ENCODE results near the gene LRRC4. TPM values are rescaled to one million over a fixed set of nuclear protein-coding genes. Genes with fewer than 3 reads are reported as not detected.
A peak's percentile ranks its signal among the peaks of the same experiment; 100 is the strongest.

LRRC4 gene
- total RNA-seq, 4 donors from 2014 or later: 0.29 to 2.5 (median 1.2) TPM

- Histone ChIP-seq H3K9me3 (no peaks in the 10 kb centered on the region), H3K36me3 (no peaks in the 10 kb centered on the region), H3K27ac (no peak overlapping the region), H3K4me3 (no peak overlapping the region), H3K4me1 (peaks cover 3 to 4% of the 10 kb centered on the region in 2 donors), H3K27me3 (no peaks in the 10 kb centered on the region)
- no peak for DNase-seq
- TF ChIP-seq CTCF (IDR thresholded peaks at IDR 0.05): no peak
- TF ChIP-seq POLR2A (IDR thresholded peaks at IDR 0.05): no peak
- intact Hi-C loops (cut with DNase I; ENCODE audit: low total_unique reads): no loop called here
Measured at GRCh38 chr7:128017862-128018845, 13.1 kb downstream of the LRRC4 start.

- no peaks in the 10 kb centered on the region for H3K27me3 ChIP-seq
- no peaks in the 10 kb centered on the region for H3K36me3 ChIP-seq
- H3K4me3 ChIP-seq: no peak overlapping the region
- no peak for DNase-seq
- no peaks in the 10 kb centered on the region for H3K4me1 ChIP-seq
- H3K27ac ChIP-seq: no peak overlapping the region
- TF ChIP-seq CTCF (IDR thresholded peaks at IDR 0.05): no peak
- no peak for TF ChIP-seq POLR2A (IDR thresholded peaks at IDR 0.05)
- no peaks in the 10 kb centered on the region for H3K9me3 ChIP-seq
- intact Hi-C loops (cut with DNase I; ENCODE audit: low total_unique reads): no loop called here
Measured at GRCh38 chr7:128017460-128017859, 13.8 kb downstream of the LRRC4 start.

- H3K36me3 ChIP-seq: no peaks in the 10 kb centered on the region
- TF ChIP-seq CTCF (IDR thresholded peaks at IDR 0.05) (no peak), POLR2A (IDR thresholded peaks at IDR 0.05) (no peak)
- no peaks in the 10 kb centered on the region for H3K27me3 ChIP-seq
- intact Hi-C loops (cut with DNase I; ENCODE audit: low total_unique reads): no loop called here
- H3K9me3 ChIP-seq: no peaks in the 10 kb centered on the region
- H3K4me1 ChIP-seq: no peaks in the 10 kb centered on the region
- no peak for DNase-seq
- H3K4me3 ChIP-seq: no peak overlapping the region
- no peak overlapping the region for H3K27ac ChIP-seq
Measured at GRCh38 chr7:128014811-128015210, 16.4 kb downstream of the LRRC4 start.

GRCh38 chr7:128011131-128011661 lies 20.0 kb downstream of the LRRC4 start:
- TF ChIP-seq POLR2A (IDR thresholded peaks at IDR 0.05) (no peak), CTCF (IDR thresholded peaks at IDR 0.05) (no peak)
- H3K4me3 ChIP-seq: no peak overlapping the region
- intact Hi-C loops (cut with DNase I; ENCODE audit: low total_unique reads): no loop called here
- H3K4me1 ChIP-seq: no peaks in the 10 kb centered on the region
- peak overlapping the region; percentile 40 to 57 for H3K27ac ChIP-seq
- no peaks in the 10 kb centered on the region for H3K36me3 ChIP-seq
- no peaks in the 10 kb centered on the region for H3K27me3 ChIP-seq
- no peaks in the 10 kb centered on the region for H3K9me3 ChIP-seq
- no peak for DNase-seq

All from uterus (tissue), 4 donors.